ENCODE results near the gene KCNJ10.

GRCh38 chr1:160091666-160092223 lies 21.8 kb upstream of the KCNJ10 start:
- TF ChIP-seq RAD21 (CRISPR knock-in tag; IDR thresholded peaks at IDR 0.05) (no peak), ZNF124 (CRISPR knock-in tag; IDR thresholded peaks at IDR 0.05) (no peak), ZNF263 (CRISPR knock-in tag; IDR thresholded peaks at IDR 0.05) (no peak), EP300 (IDR thresholded peaks at IDR 0.05; ENCODE audit: low read depth in 2 of 2, low read length in 2 of 2) (no peak), EP300 (CRISPR knock-in tag; IDR thresholded peaks at IDR 0.05; ENCODE audit: borderline replicate concordance) (no peak), ZNF207 (IDR thresholded peaks at IDR 0.05; ENCODE audit: borderline replicate concordance) (no peak), CTCF (CRISPR knock-in tag; IDR thresholded peaks at IDR 0.05) (no peak), ZNF572 (CRISPR knock-in tag; IDR thresholded peaks at IDR 0.05) (no peak), SAP130 (CRISPR knock-in tag; IDR thresholded peaks at IDR 0.05; ENCODE audit: low read depth) (no peak), ATF6 (CRISPR knock-in tag; conservative IDR thresholded peaks at IDR 0.05) (no peak), RBAK (CRISPR knock-in tag; IDR thresholded peaks at IDR 0.05) (no peak), GABPA (IDR thresholded peaks at IDR 0.05; ENCODE audit: low read depth, low read length) (no peak), GABPA (CRISPR knock-in tag; IDR thresholded peaks at IDR 0.05; ENCODE audit: low read depth) (no peak), KLF11 (CRISPR knock-in tag; IDR thresholded peaks at IDR 0.05) (no peak), SETDB1 (CRISPR knock-in tag; IDR thresholded peaks at IDR 0.05; ENCODE audit: borderline replicate concordance) (no peak), SMAD9 (CRISPR knock-in tag; IDR thresholded peaks at IDR 0.05) (no peak)

Data from HepG2 (cell line).